Measurements from ENCODE around the gene ERLEC1.

The ERLEC1 gene

GRCh38 chr2:53793821-53794220 lies 7.0 kb downstream of the ERLEC1 start:
- no peak for DNase-seq (ENCODE audit: low spot score)
- TF ChIP-seq, protein P1, sequence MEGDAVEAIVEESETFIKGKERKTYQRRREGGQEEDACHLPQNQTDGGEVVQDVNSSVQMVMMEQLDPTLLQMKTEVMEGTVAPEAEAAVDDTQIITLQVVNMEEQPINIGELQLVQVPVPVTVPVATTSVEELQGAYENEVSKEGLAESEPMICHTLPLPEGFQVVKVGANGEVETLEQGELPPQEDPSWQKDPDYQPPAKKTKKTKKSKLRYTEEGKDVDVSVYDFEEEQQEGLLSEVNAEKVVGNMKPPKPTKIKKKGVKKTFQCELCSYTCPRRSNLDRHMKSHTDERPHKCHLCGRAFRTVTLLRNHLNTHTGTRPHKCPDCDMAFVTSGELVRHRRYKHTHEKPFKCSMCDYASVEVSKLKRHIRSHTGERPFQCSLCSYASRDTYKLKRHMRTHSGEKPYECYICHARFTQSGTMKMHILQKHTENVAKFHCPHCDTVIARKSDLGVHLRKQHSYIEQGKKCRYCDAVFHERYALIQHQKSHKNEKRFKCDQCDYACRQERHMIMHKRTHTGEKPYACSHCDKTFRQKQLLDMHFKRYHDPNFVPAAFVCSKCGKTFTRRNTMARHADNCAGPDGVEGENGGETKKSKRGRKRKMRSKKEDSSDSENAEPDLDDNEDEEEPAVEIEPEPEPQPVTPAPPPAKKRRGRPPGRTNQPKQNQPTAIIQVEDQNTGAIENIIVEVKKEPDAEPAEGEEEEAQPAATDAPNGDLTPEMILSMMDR (IDR thresholded peaks at IDR 0.05) = no peak
- H3K27ac ChIP-seq = no peak overlapping the region
- no peak overlapping the region for H3K4me3 ChIP-seq

DNA sequence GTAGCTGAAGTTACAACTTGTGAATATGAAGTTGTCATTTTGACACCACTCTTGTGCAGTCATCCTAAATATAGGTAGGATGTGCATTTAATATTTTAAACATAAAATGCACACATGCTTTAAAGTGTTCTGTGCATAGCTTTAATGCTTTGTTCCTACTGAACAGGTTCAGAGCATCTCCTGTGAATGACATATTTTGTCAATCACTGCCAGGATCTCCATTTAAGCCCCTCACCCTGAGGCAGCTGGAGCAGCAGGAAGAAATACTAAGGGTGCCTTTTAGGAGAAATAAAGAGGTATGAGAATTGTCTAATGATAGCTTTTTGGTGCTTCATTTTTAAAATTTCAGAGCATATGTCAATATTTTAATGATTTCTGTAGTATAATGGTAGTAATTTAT lies 14.7 kb downstream of the ERLEC1 start:
- H3K4me3 ChIP-seq = no peak overlapping the region
- DNase-seq (ENCODE audit: low spot score) = no peak
- H3K27ac ChIP-seq = no peak overlapping the region
- TF ChIP-seq, protein P1 (IDR thresholded peaks at IDR 0.05) = no peak

- no peak overlapping the region for H3K4me3 ChIP-seq
- DNase-seq (ENCODE audit: low spot score) = no peak
- no peak overlapping the region for H3K27ac ChIP-seq
- TF ChIP-seq, protein P1 (IDR thresholded peaks at IDR 0.05) = no peak
Observed at GRCh38 chr2:53802617-53803151, 15.8 kb downstream of the ERLEC1 start.

DNA sequence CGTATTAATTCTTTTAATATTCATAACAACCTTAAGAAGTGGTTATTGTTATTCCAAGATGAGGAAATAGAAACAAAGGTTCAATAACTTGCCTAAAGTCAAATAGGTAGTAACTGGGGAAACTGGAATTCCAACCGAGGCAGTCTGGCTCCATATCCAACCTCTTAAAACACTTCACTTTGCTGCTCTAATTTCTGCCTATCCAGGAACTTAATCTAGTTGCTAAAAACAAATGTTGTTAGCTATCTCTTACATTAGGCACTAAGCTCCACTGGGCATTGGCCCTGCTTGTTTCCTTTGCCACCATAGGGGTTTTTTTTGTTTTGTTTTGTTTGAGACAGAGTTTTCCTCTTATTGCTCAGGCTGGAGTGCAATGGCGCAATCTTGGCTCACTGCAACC lies 24.8 kb downstream of the ERLEC1 start:
- no peak overlapping the region for H3K27ac ChIP-seq
- no peak overlapping the region for H3K4me3 ChIP-seq
- DNase-seq (ENCODE audit: low spot score) = no peak
- TF ChIP-seq, protein P1 (IDR thresholded peaks at IDR 0.05) = no peak

- Histone ChIP-seq H3K4me3 (no peak overlapping the region), H3K27ac (no peak overlapping the region)
- DNase-seq (ENCODE audit: low spot score) = no peak
- TF ChIP-seq, protein P1 (IDR thresholded peaks at IDR 0.05) = no peak
Observed at GRCh38 chr2:53813151-53813550, 26.3 kb downstream of the ERLEC1 start.

GRCh38 chr2:53818854-53819435 lies 32.1 kb downstream of the ERLEC1 start:
- no peak for DNase-seq (ENCODE audit: low spot score)
- no peak overlapping the region for H3K4me3 ChIP-seq
- H3K27ac ChIP-seq = no peak overlapping the region
- TF ChIP-seq, protein P1 (IDR thresholded peaks at IDR 0.05) = no peak

- DNase-seq (ENCODE audit: low spot score) = no peak
- TF ChIP-seq, protein P1 (IDR thresholded peaks at IDR 0.05) = no peak
- Histone ChIP-seq H3K4me3 (no peak overlapping the region), H3K27ac (no peak overlapping the region)
Observed at GRCh38 chr2:53819634-53820033, 32.8 kb downstream of the ERLEC1 start.

Measured in coronary artery (tissue), 2 donors.